Common myeloid progenitor, CD34-positive (primary cell): Measurements from ENCODE around the gene KCTD21.

Source experiments
- CTCF ChIA-PET: fragments of 350-600 bp; sonication (Branson Sonifier 250); formaldehyde crosslinking; loops from one replicate; lab custom pipeline; 2021; ENCODE audit warnings: antibody characterized with exemption; lab: Charles Lee
- POLR2A ChIA-PET: fragments of 350-600 bp; sonication (Branson Sonifier 250); formaldehyde crosslinking; loops from one replicate; lab custom pipeline; 2021; ENCODE audit warnings: antibody characterized with exemption; lab: Charles Lee
- DNase-seq, 3 donors: peaks; one replicate each; pipeline versions ENCODE4 v3.0.0 to v3.0.0-alpha.2; 2013
- H3K27ac ChIP-seq, 2 experiments: 1 replicate in 1 of 2; 2 replicates in 1 of 2; pipeline ENCODE4 v1.7.0; 2013; ENCODE audit warnings: inconsistent platforms in 2 of 2, low read length in 2 of 2, mild to moderate bottlenecking in 2 of 2, low read depth in 1 of 2, moderate library complexity in 1 of 2; ENCODE audit not compliant: severe bottlenecking in 2 of 2, insufficient read depth in 1 of 2, poor library complexity in 1 of 2
- H3K27me3 ChIP-seq, 5 experiments: replicated peaks in 2 of 5; 1 replicate in 3 of 5; 2 replicates in 2 of 5; pipeline versions ENCODE4 v1.6.1 to v1.7.0; 2013; ENCODE audit warnings: low read length in 4 of 5, mild to moderate bottlenecking in 2 of 5, moderate library complexity in 2 of 5, inconsistent platforms in 1 of 5; ENCODE audit not compliant: insufficient read depth in 5 of 5, control insufficient read depth in 4 of 5
- H3K36me3 ChIP-seq, 4 experiments: 1 replicate in 2 of 4; 2 replicates in 2 of 4; pipeline versions ENCODE4 v1.6.1 to v1.7.0; 2013; ENCODE audit warnings: low read length in 3 of 4, control low read depth in 1 of 4, mild to moderate bottlenecking in 1 of 4; ENCODE audit not compliant: control insufficient read depth in 4 of 4, insufficient read depth in 4 of 4
- H3K4me1 ChIP-seq, 4 experiments: 1 replicate in 3 of 4; 2 replicates in 1 of 4; pipeline versions ENCODE4 v1.6.1 to v1.7.1; 2013; ENCODE audit warnings: low read length in 3 of 4, mild to moderate bottlenecking in 3 of 4, control low read depth in 1 of 4, inconsistent platforms in 1 of 4, moderate library complexity in 1 of 4; ENCODE audit not compliant: control insufficient read depth in 4 of 4, insufficient read depth in 4 of 4; ENCODE audit errors: control extremely low read depth in 1 of 4
- H3K4me3 ChIP-seq, 7 experiments: 1 replicate in 4 of 7; 2 replicates in 3 of 7; pipeline versions ENCODE4 v1.5.1 to v1.7.0; 2013; ENCODE audit warnings: mild to moderate bottlenecking in 7 of 7, low read length in 6 of 7, moderate library complexity in 6 of 7, inconsistent platforms in 2 of 7, low read depth in 2 of 7, control low read depth in 1 of 7; ENCODE audit not compliant: insufficient read depth in 4 of 7, control insufficient read depth in 1 of 7; ENCODE audit errors: extremely low read depth in 1 of 7
- H3K9me3 ChIP-seq, 5 experiments: 1 replicate in 4 of 5; 2 replicates in 1 of 5; pipeline versions ENCODE4 v1.6.1 to v1.7.1; 2013; ENCODE audit warnings: low read length in 4 of 5, mild to moderate bottlenecking in 2 of 5, inconsistent platforms in 1 of 5, low read depth in 1 of 5, moderate library complexity in 1 of 5; ENCODE audit not compliant: control insufficient read depth in 4 of 5, insufficient read depth in 2 of 5; ENCODE audit errors: control extremely low read depth in 1 of 5
- WGBS: methylation state at CpG from one replicate; pipeline ENCODE4 v1.1.5; 2013; ENCODE audit not compliant: insufficient coverage; 5-methylcytosine and 5-hydroxymethylcytosine counted together

Gene KCTD21

GRCh38 chr11:78156127-78156844 lies 32.1 kb downstream of the KCTD21 start:
- peak; percentile 45 to 86 (median 71) for DNase-seq
- ChIA-PET POLR2A (interaction anchor here (1.0 kb wide), 1 partner anchor 29 kb away, joined by 6 read pairs; no protein-coding TSS in a partner anchor), CTCF (no interaction called here)
- Histone ChIP-seq H3K4me1 (peaks cover 0 to 17% (median 4%) of the 10 kb centered on the region in 4 experiments), H3K4me3 (no peak overlapping the region), H3K9me3 (no peaks in the 10 kb centered on the region), H3K36me3 (no peaks in the 10 kb centered on the region), H3K27me3 (no peaks in the 10 kb centered on the region), H3K27ac (no peak overlapping the region)
- WGBS: 50% methylated on average over 2 of the region's 6 CpGs

GRCh38 chr11:78151804-78152203 lies 36.6 kb downstream of the KCTD21 start:
- DNase-seq: no peak
- POLR2A ChIA-PET: interaction anchor here (0.9 kb wide), 1 partner anchor 155 kb away, joined by 6 read pairs; no protein-coding TSS in a partner anchor
- H3K9me3 ChIP-seq: no peaks in the 10 kb centered on the region
- no peaks in the 10 kb centered on the region for H3K36me3 ChIP-seq
- CTCF ChIA-PET: no interaction called here
- H3K27ac ChIP-seq: no peak overlapping the region
- H3K4me3 ChIP-seq: no peak overlapping the region
- H3K4me1 ChIP-seq: peaks cover 0 to 15% (median 4%) of the 10 kb centered on the region in 4 experiments
- no peaks in the 10 kb centered on the region for H3K27me3 ChIP-seq

GRCh38 chr11:78150754-78151153 lies 37.7 kb downstream of the KCTD21 start:
- no peaks in the 10 kb centered on the region for H3K27me3 ChIP-seq
- no peaks in the 10 kb centered on the region for H3K36me3 ChIP-seq
- POLR2A ChIA-PET: interaction anchor here (0.9 kb wide), 1 partner anchor 154 kb away, joined by 6 read pairs; no protein-coding TSS in a partner anchor
- no peak for DNase-seq
- H3K4me1 ChIP-seq: peaks cover 0 to 5% (median 1%) of the 10 kb centered on the region in 4 experiments
- H3K27ac ChIP-seq: no peak overlapping the region
- no peak overlapping the region for H3K4me3 ChIP-seq
- CTCF ChIA-PET: interaction anchor here (0.8 kb wide), 1 partner anchor 18 kb away, joined by 3 read pairs; no protein-coding TSS in a partner anchor
- H3K9me3 ChIP-seq: no peaks in the 10 kb centered on the region

- ChIA-PET CTCF (interaction anchor here (0.8 to 2.2 kb wide), 3 partner anchors 13 to 414 kb away, joined by 3 to 9 read pairs (median 6); no protein-coding TSS in a partner anchor), POLR2A (no interaction called here)
- no peak overlapping the region for H3K27ac ChIP-seq
- WGBS: 100% methylated on average over 1 of the region's 4 CpGs
- H3K27me3 ChIP-seq: no peaks in the 10 kb centered on the region
- H3K4me1 ChIP-seq: peaks cover 0 to 2% (median 1%) of the 10 kb centered on the region in 4 experiments
- no peak for DNase-seq
- H3K4me3 ChIP-seq: no peak overlapping the region
- H3K9me3 ChIP-seq: no peaks in the 10 kb centered on the region
- no peaks in the 10 kb centered on the region for H3K36me3 ChIP-seq
Observed at GRCh38 chr11:78150346-78150745, 38.1 kb downstream of the KCTD21 start.

GRCh38 chr11:78149646-78150045 lies 38.8 kb downstream of the KCTD21 start:
- Histone ChIP-seq H3K27me3 (no peaks in the 10 kb centered on the region), H3K27ac (no peak overlapping the region), H3K4me3 (no peak overlapping the region), H3K4me1 (no peaks in the 10 kb centered on the region), H3K36me3 (no peaks in the 10 kb centered on the region), H3K9me3 (no peaks in the 10 kb centered on the region)
- CTCF ChIA-PET: interaction anchor here (1.4 to 2.2 kb wide), 3 partner anchors 11 to 415 kb away, joined by 4 to 9 read pairs (median 6); no protein-coding TSS in a partner anchor
- POLR2A ChIA-PET: interaction anchor here (0.7 kb wide), 2 partner anchors 23 to 268 kb away, joined by 3 to 5 read pairs; partner anchors contain the start of gene GAB2
- DNase-seq: peak; percentile 29 to 51 (median 36)
- WGBS: no CpG with 5 or more reads among the region's 1 CpG

- H3K27me3 ChIP-seq: no peaks in the 10 kb centered on the region
- H3K36me3 ChIP-seq: no peaks in the 10 kb centered on the region
- no peak overlapping the region for H3K27ac ChIP-seq
- H3K4me3 ChIP-seq: no peak overlapping the region
- no peaks in the 10 kb centered on the region for H3K9me3 ChIP-seq
- WGBS: 100% methylated on average over 1 of the region's 2 CpGs
- no peak for DNase-seq
- H3K4me1 ChIP-seq: peaks cover 3 to 9% (median 6%) of the 10 kb centered on the region in 4 experiments
- ChIA-PET CTCF (interaction anchor here (0.7 to 2.2 kb wide), 6 partner anchors 8 to 438 kb away, joined by 3 to 6 read pairs (median 4); partner anchors contain the start of gene ALG8), POLR2A (no interaction called here)
Observed at GRCh38 chr11:78147807-78148206, 40.6 kb downstream of the KCTD21 start.

GRCh38 chr11:78145511-78146025 lies 42.9 kb downstream of the KCTD21 start:
- no peak overlapping the region for H3K27ac ChIP-seq
- H3K27me3 ChIP-seq: no peaks in the 10 kb centered on the region
- no peaks in the 10 kb centered on the region for H3K36me3 ChIP-seq
- no peaks in the 10 kb centered on the region for H3K9me3 ChIP-seq
- no peak for DNase-seq
- WGBS: 100% methylated on average over 1 of the region's 1 CpG
- ChIA-PET CTCF (no interaction called here), POLR2A (no interaction called here)
- H3K4me1 ChIP-seq: peaks cover 3 to 12% (median 8%) of the 10 kb centered on the region in 4 experiments
- H3K4me3 ChIP-seq: no peak overlapping the region
